Pulmonary artery endothelial cell (primary cell): Measurements from ENCODE around the gene CADPS. TPM values are rescaled to one million over a fixed set of nuclear protein-coding genes. Genes with fewer than 3 reads are reported as not detected.

ENCODE experiments used
- DNase-seq: peaks from one replicate; pipeline ENCODE4 v3.0.0-alpha.2; 2011; ENCODE audit warnings: low read depth, low spot score
- total RNA-seq: library from RNA; depleted of rRNA; stranded (reverse); fragments of >200 nt; gene quantifications from 2 replicates; pipeline ENCODE4 v1.2.3, GENCODE V29; 2014

CADPS gene
- total RNA-seq, 1 donor from 2014 or later, result not detected

- no peak for DNase-seq
Observed at GRCh38 chr3:62638316-62638715, 236.9 kb downstream of the CADPS start.

DNA sequence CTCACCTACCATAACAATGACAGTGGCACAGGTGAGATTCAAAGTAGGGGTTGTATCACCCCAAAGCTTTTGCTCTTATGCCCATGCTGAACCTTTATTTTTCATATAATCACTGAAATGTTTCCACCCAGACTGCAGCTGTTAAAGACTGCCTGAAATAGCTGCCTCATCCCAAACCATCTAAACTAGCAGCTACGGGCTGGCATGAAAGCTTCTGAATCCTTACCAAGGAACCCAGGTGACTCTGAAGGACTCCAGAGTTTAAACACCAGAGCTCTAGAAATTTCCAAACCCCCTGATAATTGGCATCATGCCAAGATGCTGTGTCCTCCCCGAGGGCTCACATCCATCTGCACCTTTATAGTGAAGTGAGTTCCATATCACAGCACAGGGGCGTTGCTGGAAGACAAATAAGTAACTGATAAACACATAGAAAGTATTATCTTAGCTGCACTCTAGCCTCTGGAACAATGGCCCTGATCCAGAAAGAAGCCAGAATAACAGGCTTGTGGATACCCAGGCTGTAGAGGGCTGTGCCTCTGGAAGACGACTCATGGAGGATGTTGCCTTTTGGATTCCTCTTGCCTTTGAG, 238.9 kb downstream of the CADPS start:
- DNase-seq, result no peak

DNA sequence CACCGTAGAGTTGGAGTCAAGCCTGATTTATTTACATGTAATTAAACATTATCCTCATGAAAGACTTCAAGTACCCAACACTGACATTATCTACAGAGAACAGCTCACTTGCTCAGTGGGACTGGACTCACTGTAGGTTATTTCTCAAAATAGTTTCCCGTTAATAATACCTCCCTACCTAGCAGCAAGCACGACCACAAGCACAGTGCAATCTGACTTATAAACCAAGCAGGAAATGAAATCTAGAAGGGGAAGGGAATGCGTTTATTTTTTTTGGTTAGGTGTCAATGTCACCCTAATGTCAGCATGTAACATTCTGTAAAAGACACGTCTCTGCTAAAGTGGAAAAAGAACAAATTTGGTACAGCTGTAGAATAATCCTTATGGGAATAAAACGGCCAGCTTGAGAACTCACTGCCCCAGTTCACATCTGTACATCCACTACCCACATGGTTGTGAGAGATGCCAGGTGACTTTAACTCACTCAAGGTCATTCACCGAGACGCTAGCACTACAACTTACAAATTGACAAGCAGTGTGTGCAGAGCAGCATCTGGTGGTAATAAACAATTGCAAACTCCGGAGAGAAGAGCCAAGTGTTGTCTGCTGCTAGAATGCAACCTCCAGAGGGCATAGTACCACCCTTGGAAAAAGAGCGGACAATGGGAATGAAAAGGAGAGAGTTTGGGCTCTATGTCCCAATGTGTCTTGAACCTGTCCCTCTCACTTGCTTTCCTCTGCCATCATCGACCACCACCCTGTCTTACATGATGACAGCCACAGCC, 242.5 kb downstream of the CADPS start:
- no peak for DNase-seq

GRCh38 chr3:62631488-62631887, 243.7 kb downstream of the CADPS start:
- no peak for DNase-seq

DNA sequence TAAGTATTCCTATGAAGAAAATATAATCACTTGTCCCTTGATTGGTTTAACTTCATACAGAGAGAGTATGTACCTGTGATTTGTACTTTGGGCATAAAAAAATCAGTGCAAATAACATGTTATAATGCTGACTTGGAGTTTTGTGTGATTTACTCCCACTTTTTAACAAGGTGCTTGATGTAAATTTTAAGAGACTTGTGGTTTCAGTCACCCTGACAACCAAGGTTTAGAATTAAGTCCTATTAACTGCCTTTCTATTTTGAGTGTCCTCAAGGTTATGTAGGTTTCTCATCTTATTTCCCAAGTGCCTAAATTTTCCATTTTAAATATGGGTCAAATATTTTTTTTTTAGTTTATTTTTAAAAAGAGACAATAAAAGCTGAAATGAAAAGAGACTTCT, 244.6 kb downstream of the CADPS start:
- DNase-seq, result no peak

GRCh38 chr3:62625268-62625667, 249.9 kb downstream of the CADPS start:
- DNase-seq, result no peak

DNA sequence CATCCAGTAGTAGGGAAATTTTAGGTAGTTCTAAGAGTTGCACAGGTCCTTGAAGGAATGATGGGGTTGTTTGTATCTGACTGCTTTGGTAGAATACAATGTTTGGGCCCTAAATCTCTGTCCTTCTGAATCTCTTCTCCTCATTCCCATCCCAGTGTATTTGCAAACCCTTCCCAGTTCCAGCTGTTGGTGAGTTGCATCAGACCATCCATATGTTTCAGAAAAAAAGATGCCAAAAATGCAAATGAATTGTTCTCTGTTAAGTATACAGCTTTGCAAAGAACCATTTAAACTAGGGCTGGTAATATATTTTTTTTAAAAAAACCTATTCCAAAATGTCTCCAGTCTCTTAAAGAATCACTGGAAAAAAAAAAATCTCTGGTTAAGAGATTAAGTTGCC, 251.0 kb downstream of the CADPS start:
- DNase-seq, result no peak

GRCh38 chr3:62622553-62623174, 252.6 kb downstream of the CADPS start:
- peak; percentile 17 for DNase-seq

DNA sequence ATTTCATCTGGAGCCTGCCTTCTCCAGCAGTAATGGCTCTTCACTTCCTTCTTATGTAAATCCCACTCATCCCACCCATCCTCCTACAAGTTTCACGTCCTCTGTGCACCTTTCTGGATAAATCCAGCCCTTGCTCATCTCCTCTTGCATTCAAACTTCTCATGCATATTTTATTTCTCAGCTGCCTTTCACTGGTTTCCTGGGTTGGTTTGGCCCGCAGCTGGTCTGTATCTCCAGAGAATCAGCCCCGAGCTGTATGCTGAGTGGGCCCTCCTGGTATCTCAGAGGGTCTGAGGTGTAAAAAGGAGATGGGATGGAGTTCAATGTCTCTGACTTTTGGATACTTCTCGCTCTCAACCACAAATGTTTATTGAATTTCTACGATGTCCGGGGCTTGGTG, 253.3 kb downstream of the CADPS start:
- DNase-seq, result no peak

GRCh38 chr3:62621176-62621575, 254.0 kb downstream of the CADPS start:
- no peak for DNase-seq

GRCh38 chr3:62615258-62615849, 259.9 kb downstream of the CADPS start:
- no peak for DNase-seq

DNA sequence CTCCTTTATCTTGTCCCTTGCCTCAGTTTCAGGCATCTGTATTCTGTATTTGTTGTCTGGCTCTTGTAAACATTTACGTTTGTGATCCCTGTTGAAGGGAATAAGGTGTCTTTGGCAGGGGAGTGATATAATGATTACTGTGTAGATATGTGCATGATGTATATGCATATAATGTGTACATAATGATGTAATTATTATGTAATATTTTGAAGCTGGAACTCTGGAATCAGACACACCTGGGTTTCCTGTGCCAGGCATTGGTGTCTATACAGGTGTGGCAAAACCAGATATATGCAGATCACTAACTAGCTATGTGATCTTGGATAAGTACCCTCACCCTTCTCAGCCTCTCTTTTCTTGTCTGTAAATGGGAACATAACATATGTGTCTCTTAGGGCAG, 260.7 kb downstream of the CADPS start:
- DNase-seq, result no peak

DNA sequence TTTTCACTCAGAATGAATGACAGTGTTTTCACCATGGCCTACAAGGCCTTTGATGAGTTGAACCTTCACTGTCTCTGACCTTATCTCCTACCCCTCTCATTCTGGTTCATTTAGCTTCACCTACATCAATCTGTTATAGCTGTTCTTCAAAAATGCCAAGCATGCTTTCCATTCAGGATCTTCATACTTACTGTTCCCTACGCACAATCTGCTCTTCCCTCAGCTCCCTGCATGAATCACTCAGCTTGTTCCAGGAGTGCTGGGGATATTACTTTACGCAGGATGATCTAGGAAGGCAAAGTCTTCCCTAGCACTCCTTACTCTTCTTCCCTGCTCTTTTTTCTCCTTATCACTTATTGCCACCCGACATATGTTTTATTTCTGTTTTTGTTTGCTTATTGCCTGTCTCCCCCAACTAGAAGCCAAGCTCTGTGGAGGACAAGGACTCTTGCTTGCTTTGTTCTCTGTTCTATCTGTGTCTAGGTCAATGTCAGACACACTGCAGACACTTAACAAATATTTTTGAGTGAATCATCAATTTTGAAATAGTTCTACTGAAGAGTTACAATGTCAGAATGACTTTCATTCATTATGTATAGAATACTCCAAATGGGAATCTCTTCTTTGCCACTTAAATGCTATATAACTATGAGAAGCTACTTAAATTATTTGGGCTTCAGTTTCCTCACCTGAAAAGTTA, 263.5 kb downstream of the CADPS start:
- no peak for DNase-seq

DNA sequence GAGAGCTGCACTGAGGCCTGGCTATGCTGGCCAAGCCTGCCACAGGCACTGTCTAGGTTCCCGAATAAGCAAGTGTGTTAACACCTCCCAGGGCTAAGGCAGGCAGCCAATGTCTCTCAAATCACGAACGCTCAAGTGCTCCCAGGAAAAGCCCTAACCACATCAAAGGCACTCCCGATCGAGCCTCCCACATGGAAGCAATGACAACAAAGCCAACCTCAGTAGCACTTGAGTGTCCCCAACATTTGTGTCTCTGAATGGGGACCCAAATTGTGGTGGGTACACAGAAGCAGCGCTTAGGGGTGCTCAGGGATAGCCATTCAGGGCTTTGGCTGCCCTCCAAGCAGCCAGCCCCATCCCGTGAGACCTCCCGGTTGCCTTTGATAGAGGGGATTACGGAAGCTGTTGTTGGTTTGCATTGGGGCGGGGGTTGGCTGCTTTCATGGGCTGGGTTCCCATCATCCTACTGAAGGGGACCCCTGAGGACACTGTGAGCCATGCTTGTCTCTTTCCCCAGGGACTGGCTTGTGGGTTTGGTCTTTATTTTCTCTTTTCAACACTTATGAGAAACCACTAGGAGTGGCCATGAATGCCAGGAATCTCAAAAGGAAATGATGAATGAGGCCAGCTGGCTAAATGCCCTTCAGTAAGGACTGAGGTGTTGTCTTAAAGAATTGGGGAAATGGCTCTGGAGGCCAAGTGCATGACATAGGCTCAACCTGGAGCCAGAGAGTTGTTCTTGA, 267.8 kb downstream of the CADPS start:
- DNase-seq, result peak; percentile 66

GRCh38 chr3:62605413-62606068, 269.7 kb downstream of the CADPS start:
- no peak for DNase-seq

GRCh38 chr3:62604751-62605351, 270.4 kb downstream of the CADPS start:
- DNase-seq, result no peak

GRCh38 chr3:62604298-62604697, 270.9 kb downstream of the CADPS start:
- DNase-seq, result no peak

DNA sequence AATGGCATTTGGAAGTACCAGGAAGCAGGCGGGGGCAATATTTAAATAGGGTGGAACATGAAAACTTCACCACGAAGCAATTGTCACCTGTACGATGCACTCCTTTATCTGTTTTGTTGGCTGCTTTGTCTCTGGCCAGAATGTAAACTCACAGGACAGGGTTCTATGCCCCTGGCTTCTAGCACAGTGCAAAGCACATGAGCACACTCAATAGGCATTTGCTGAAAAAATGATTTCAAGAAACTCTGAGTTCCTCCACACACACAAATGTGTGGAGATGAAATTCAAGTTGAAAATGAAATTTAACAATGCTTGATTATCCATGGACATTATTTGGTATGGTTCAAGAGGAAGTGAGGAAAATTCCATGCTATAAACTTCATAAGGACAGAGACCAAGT, 272.2 kb downstream of the CADPS start:
- DNase-seq, result no peak

- no peak for DNase-seq
Observed at GRCh38 chr3:62602129-62602770, 273.0 kb downstream of the CADPS start.
